GM12873 (cell line): ENCODE results near the gene MED27.

Experiments
- CTCF ChIP-seq: IDR thresholded peaks from 2 replicates; pipeline ENCODE4 v1.5.1; 2012; ENCODE audit warnings: low read depth, mild to moderate bottlenecking, moderate library complexity, low read length, control low read depth; ENCODE audit not compliant: insufficient read depth; ENCODE audit errors: missing control alignments

Gene MED27

DNA sequence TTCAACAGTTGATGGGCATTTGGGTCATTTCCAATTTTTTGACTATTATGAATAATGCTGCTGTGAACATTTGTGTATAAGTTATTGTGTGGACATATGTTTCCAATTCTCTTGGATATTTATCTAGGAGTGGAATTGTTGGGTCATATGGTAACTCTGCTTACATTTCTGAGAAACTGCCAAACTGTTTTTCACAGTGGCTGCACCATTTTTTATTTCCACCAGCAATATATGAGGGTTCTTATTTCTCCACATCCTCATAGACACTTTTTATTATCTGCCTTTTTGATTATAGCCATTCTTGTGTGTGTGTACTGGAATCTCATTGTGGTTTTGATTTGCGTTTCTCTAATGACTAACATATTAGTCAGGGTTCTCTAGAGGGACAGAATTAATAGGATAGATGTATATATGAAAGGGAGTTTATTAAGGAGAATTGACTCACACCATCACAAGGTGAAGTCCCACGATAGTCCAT lies 14.7 kb upstream of the MED27 start:
- no peak for TF ChIP-seq CTCF

DNA sequence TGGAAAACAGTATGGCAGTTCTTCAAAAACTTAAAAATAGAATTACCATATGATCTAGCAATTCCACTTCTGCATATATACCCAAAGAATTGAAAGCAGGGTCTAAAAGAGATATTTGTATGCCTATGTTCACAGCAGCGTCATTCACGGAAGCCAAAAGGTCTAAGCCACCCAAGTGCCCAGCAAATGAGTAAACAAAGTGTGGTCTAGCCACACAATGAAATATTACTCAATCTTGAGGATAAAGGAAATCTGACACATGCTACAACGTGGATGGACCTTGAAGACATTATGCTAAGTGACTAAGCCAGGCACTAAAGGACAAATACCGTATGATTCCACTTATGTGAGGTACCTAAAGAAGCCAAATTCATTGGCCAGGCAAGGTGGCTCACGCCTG lies 11.1 kb upstream of the MED27 start:
- TF ChIP-seq CTCF: no peak

DNA sequence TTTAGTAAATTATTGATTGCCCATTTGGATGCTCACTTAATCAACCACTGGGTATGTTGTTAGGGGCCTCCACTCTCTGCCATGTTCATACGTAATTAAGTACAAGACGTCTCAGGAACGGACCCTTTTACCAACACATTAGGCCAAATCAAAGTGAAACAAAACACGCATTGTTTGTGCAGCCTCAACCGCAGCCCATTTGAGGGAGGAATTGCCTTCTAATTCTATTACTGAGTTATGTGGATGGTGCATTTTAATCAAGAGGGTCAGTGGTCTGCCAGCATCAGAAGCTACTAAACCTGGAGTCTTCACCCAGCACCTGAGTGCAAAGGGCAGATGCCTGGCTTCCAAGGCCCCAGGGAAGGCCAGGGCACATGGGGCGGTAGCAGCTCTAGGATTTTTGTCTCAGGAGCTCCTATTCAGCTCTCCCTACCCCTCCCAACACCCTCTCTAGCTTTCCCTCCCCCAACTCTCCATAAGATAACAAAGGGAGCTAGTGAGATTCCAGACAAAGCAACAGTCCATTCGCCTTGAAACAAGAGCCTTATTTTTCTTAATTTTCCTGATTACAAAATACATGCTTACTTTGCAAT lies 7.9 kb upstream of the MED27 start:
- no peak for TF ChIP-seq CTCF

DNA sequence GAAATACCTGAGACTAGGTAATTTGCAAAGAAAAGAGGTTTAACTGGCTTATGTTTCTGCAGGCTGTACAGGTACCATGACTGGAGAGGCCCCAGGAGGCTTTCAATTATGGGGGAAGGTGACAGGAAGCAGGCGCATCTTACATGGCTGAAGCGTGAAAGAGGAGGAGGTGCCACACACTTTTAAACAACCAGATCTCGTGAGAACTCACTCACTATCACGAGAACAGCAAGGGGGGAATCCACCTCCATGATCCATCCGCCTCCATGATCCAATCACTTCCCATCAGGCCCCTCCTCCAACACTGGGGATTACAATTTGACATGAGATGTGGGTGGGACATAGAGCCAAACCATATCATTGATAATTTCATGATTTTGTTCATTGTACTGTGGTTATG lies 2.5 kb upstream of the MED27 start:
- TF ChIP-seq CTCF: no peak

DNA sequence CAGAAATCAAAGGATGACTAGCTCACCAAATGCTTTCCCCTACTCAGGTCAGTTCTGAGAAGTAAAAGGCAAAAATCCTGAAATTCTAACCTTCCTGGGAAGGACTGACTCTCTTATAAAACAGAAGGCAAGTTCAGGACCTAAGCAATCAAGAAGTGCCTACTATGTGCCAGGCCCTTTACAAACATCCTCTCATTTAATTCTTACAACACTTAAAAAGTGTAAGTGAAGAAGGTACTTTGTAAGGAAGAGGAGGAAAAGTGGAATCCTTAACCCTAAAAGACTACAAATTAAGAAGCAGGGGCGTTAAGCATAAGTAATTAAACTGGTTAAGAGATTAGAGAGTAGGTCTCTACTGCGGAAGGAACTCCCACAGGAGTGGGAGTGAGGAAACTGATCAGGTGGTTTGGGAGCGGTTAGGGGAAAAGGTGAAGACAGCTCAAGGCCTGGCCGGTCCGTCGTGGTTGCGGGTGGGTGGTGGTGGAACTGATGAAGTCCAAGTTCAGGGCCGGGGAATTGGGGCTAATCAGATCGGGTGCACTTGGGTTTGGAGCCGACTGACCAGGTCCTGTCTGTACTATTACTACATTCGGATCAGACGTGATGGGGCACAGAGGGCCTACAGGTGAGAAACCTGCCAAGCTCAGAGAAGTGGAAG lies 839 bp downstream of the MED27 start:
- no peak for TF ChIP-seq CTCF

DNA sequence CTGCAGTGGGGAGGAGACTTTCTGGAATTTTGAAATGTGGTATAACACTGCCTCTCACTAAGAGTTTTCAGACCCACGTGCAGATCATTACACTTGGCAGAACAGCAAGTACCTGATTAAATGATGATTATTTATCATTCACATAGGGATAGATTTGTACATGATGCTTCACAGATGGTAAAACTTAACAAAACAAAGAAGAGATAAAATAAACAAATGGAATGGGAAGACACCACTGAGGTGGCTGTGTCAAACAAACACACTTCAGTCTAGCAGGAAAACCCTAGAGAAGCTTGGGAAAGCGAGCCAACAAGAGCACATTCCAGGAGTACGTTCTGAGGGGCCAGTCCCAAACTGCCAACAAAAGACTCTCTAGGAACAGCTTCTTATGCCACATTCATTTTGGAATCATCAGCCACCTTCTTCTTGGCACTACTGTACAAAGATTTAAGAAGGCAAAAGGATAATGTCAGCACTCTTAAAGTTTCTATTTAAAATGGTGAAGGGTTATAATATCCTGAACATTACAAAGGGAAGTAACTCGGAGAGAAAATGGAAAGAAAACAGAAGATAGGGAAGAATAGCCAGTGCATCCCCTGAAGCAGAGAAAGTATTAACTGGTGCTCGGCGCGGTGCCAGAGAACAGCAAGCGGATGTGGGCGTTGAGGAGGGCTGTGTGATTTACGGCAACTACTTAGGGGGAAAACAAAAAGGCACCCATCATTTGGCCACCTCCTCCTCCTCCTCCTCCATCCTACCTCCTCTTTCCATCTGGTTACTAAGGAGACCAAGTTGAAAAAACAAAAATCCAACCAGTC lies 1.6 kb downstream of the MED27 start:
- TF ChIP-seq CTCF: no peak

DNA sequence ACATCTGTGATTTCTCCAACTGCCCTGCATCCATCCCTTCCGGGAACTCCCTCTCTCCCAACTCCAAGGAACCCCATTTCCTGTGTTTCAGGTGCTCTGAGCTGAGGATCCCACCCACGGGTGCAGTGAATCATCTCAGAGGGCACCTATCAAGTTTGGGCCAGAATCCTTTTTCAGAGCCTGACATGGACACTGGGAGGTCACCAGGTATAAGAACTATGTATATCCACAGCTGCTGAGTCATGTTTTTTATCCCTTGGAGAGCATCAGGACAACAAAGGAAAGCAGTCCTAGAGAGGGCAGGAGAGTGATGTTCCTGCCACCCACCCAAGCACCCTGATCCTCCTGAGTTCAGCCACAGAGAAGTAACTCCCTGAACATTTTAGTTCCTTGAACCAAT lies 3.8 kb downstream of the MED27 start:
- TF ChIP-seq CTCF: no peak
